ENCODE measurements around the gene ZNF786. TPM values are rescaled to one million over a fixed set of nuclear protein-coding genes. Genes with fewer than 3 reads are reported as not detected.

Gene ZNF786
- total and polyA plus RNA-seq, 7 donors: 2.1 to 4.4 (median 3.1) TPM

DNA sequence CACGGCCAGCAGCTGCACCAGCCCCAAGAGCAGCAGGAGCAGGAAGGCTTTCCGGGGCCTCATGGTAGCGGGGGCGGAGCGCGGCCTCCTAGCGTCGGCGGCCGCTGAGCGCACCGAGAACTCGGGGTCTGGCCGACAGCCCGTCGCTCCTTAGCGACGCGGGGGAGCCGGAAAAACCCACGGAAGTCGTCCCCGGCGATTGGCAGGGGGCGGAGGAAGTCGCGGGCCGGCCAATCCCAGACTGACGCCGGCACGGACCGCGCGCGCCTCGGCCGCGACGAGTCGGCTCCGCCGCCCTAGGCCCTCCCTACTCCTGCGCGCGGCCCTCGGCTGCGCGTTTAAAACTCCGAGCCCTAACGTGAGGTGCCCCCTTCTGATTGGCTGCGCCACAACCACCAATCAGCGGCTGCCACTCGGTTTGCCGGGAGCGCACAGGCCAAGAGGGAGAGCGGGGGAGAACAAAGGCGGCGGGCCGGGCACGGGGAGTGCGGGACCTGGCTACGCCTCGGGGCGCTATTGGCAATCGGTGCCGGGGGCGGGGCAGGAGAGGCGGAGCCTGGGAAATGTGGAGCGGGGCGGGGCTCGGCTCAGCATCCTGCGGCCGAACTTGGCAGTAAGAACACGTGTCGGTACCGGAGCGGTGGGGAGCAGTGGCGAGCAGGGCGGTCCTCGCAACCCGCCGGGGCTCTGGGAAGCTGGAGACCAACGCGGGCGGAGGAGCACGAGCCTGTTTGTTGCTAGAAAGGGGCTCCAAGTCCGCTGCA is 62.0 kb downstream of the ZNF786 start, which contains the start of gene PDIA4:
Gene PDIA4 (minus strand): TSS at position 160 of the 764 bp plus-strand sequence. CDS start 97 bp downstream, at position 63.
- no peaks in the 10 kb centered on the region for H3K27me3 ChIP-seq (ENCODE audit: insufficient read depth in 3 of 3, low read length in 2 of 3)
- ATAC-seq (peak; percentile 96 to 99 (median 96)), DNase-seq (peak; percentile 99 to 100)
- H3K27ac ChIP-seq: peak within 1 kb of the TSS; percentile 92
- H3K36me3 ChIP-seq (ENCODE audit: insufficient read depth in 1 of 2, low read depth in 1 of 2): no peaks in the 10 kb centered on the region
- H3K4me3 ChIP-seq: peak within 1 kb of the TSS; percentile 81
- WGBS, 3 donors: 0 to 1% (median 1%) methylated on average over 75 to 87 of the region's 87 CpGs
- H3K4me1 ChIP-seq: peaks cover 11% of the 10 kb centered on the region
- H3K9me3 ChIP-seq: no peaks in the 10 kb centered on the region
- TF ChIP-seq, protein P1, sequence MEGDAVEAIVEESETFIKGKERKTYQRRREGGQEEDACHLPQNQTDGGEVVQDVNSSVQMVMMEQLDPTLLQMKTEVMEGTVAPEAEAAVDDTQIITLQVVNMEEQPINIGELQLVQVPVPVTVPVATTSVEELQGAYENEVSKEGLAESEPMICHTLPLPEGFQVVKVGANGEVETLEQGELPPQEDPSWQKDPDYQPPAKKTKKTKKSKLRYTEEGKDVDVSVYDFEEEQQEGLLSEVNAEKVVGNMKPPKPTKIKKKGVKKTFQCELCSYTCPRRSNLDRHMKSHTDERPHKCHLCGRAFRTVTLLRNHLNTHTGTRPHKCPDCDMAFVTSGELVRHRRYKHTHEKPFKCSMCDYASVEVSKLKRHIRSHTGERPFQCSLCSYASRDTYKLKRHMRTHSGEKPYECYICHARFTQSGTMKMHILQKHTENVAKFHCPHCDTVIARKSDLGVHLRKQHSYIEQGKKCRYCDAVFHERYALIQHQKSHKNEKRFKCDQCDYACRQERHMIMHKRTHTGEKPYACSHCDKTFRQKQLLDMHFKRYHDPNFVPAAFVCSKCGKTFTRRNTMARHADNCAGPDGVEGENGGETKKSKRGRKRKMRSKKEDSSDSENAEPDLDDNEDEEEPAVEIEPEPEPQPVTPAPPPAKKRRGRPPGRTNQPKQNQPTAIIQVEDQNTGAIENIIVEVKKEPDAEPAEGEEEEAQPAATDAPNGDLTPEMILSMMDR (IDR thresholded peaks at IDR 0.05): peak; percentile 34
- intact Hi-C loops (cut with DNase I): loop anchor here in 1 of 2 donors (5.0 to 10.0 kb wide), 2 partner anchors 146 to 256 kb away; partner anchors contain the start of gene EZH2

DNA sequence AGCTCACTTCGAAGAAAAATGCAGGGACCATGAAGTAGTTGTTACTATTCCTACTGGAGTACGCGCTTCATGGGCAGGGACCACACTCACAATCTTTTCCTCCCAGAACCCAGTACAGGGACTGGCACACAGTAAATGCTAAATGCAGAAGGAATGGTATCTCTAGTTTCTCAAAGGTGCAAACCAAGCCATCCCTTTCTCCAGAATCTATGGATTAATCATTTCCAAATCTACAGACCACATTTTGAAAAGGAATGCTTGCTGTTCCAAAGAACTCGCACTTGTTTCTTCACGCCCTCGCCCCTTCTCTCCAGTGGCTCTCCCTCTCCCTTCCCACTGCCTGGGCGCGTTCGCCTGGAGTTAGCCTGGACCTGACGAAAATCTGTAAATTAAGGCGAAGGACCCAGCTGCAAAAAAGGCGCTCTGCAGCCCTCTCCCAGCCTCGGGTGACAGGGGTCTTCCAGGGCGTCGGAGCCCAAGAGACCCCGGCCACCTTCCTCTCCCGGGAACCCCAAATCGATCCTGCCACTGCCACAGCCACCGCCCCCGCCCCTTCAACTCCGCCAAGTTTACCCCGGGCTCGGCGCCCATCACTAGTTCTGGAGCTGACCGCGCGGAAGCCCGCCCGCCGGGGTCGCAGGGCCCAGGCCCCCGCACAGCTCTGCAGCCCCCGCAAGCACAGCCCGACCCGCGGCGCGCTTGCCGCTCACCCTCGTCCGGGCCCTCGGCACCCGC is 62.7 kb downstream of the ZNF786 start:
- DNase-seq: no peak
- peaks cover 0 to 3% of the 10 kb centered on the region in 2 donors for H3K36me3 ChIP-seq (ENCODE audit: insufficient read depth in 1 of 2, low read depth in 1 of 2)
- 1 to 2% (median 1%) methylated on average over 41 to 43 of the region's 43 CpGs for WGBS, 3 donors
- ATAC-seq: no peak
- peak overlapping the region; percentile 92 for H3K27ac ChIP-seq
- H3K4me1 ChIP-seq: peaks cover 11% of the 10 kb centered on the region
- TF ChIP-seq, protein P1 (IDR thresholded peaks at IDR 0.05): no peak
- intact Hi-C loops (cut with DNase I): loop anchor here in 1 of 2 donors (5.0 to 10.0 kb wide), 2 partner anchors 145 to 257 kb away; partner anchors contain the start of gene EZH2
- peak overlapping the region; percentile 81 for H3K4me3 ChIP-seq
- no peaks in the 10 kb centered on the region for H3K27me3 ChIP-seq (ENCODE audit: insufficient read depth in 3 of 3, low read length in 2 of 3)
- no peaks in the 10 kb centered on the region for H3K9me3 ChIP-seq

DNA sequence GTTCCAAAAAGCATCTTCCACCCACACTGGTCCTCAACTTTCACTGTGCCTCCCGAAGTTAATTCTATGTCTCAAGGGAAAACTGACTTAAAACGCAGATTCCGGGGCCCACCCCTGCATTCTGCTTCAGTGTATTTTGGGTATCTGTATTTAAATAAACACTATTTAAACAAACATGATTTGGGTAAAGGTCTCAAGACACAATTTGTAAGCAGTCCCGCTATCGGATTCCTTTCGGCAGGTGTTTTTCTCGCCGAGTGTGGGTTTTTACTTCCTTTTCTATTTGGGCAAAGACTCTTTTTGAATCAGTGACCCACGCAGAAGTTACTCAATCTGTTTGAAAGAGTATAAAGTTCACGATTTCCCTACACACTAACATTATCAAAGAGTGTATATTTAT is 63.5 kb downstream of the ZNF786 start:
- intact Hi-C loops (cut with DNase I): loop anchor here in 1 of 2 donors (5.0 to 10.0 kb wide), 2 partner anchors 145 to 258 kb away; partner anchors contain the start of gene EZH2
- peaks cover 11% of the 10 kb centered on the region for H3K4me1 ChIP-seq
- TF ChIP-seq, protein P1 (IDR thresholded peaks at IDR 0.05): no peak

DNA sequence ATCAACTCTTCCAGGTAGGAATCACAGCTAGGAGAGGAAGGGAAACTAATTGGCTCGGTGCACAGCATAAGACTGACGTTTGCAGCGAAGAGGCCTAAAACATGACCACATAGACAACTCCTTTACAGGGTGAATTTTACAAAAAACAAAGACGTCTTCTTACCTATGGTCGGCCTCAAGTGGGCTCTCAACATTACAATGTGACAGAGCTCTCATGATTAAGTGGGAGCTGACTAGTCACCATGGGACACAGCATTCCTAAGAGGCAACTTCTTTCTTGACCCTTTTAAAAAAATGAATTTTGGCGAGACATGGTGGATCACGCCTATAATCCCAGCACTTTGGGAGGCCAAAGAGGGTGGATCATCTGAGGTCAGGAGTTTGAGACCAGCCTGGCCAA is 66.9 kb downstream of the ZNF786 start:
- TF ChIP-seq, protein P1 (IDR thresholded peaks at IDR 0.05): no peak
- H3K27ac ChIP-seq: no peak overlapping the region
- peaks cover 11% of the 10 kb centered on the region for H3K4me1 ChIP-seq
- ATAC-seq (no peak), DNase-seq (no peak)
- H3K36me3 ChIP-seq (ENCODE audit: insufficient read depth in 1 of 2, low read depth in 1 of 2): peaks cover 7 to 17% of the 10 kb centered on the region in 2 donors
- no peaks in the 10 kb centered on the region for H3K27me3 ChIP-seq (ENCODE audit: insufficient read depth in 3 of 3, low read length in 2 of 3)
- WGBS, 3 donors: 71 to 84% (median 75%) methylated on average over 7 of the region's 7 CpGs
- H3K4me3 ChIP-seq: no peak overlapping the region
- H3K9me3 ChIP-seq: no peaks in the 10 kb centered on the region
- intact Hi-C loops (cut with DNase I): loop anchor here in 1 of 2 donors (10.0 kb wide), 1 partner anchor 261 kb away; no protein-coding TSS in a partner anchor

More for the DNA sequence above, 63.5 kb downstream of the ZNF786 start:
- DNase-seq (no peak), ATAC-seq (no peak)
- 28 to 44% (median 37%) methylated on average over 10 of the region's 10 CpGs for WGBS, 3 donors
- H3K36me3 ChIP-seq (ENCODE audit: insufficient read depth in 1 of 2, low read depth in 1 of 2): peaks cover 0 to 3% of the 10 kb centered on the region in 2 donors
- H3K4me3 ChIP-seq: peak overlapping the region; percentile 81
- H3K27ac ChIP-seq: peak overlapping the region; percentile 92
- H3K27me3 ChIP-seq (ENCODE audit: insufficient read depth in 3 of 3, low read length in 2 of 3): no peaks in the 10 kb centered on the region
- no peaks in the 10 kb centered on the region for H3K9me3 ChIP-seq

Data from psoas muscle (tissue), 8 donors.